CD14-positive monocyte (primary cell): ENCODE data around the gene AHCYL1. TPM values are rescaled to one million over a fixed set of nuclear protein-coding genes. Genes with fewer than 3 reads are reported as not detected.

ENCODE experiments used
- DNase-seq, 3 donors: peaks; one replicate each; pipeline ENCODE4 v3.0.0-alpha.2; 2011 to 2022
- H2AFZ ChIP-seq: 2 replicates; pipeline ENCODE4 v1.6.0; 2012; ENCODE audit warnings: mild to moderate bottlenecking, low read depth, low read length, inconsistent platforms; ENCODE audit not compliant: insufficient read depth, poor library complexity, severe bottlenecking
- H3K27ac ChIP-seq, 2 donors: 1 replicate in 1 of 2; 2 replicates in 1 of 2; pipeline ENCODE4 v1.5.1; 2012 to 2013; ENCODE audit warnings: low read length in 2 of 2, control low read depth in 1 of 2, inconsistent platforms in 1 of 2, low read depth in 1 of 2, mild to moderate bottlenecking in 1 of 2
- H3K27me3 ChIP-seq, 2 donors: one replicate each; pipeline versions ENCODE4 v1.6.0 to v1.6.1; 2011 to 2013; ENCODE audit warnings: low read length in 2 of 2; ENCODE audit not compliant: control insufficient read depth in 2 of 2, insufficient read depth in 2 of 2
- H3K36me3 ChIP-seq, 2 donors: replicated peaks in 1 of 2; 1 replicate in 1 of 2; 2 replicates in 1 of 2; pipeline versions ENCODE4 v1.5.1 to v1.6.1; 2012 to 2013; ENCODE audit warnings: low read length in 2 of 2, control low read depth in 1 of 2, inconsistent platforms in 1 of 2, mild to moderate bottlenecking in 1 of 2; ENCODE audit not compliant: insufficient read depth in 2 of 2, control insufficient read depth in 1 of 2
- H3K4me1 ChIP-seq, 2 donors: 1 replicate in 1 of 2; 2 replicates in 1 of 2; pipeline versions ENCODE4 v1.5.1 to v1.6.1; 2012 to 2013; ENCODE audit warnings: low read length in 2 of 2, control low read depth in 1 of 2, inconsistent platforms in 1 of 2, mild to moderate bottlenecking in 1 of 2, moderate library complexity in 1 of 2; ENCODE audit not compliant: insufficient read depth in 2 of 2, control insufficient read depth in 1 of 2
- H3K4me2 ChIP-seq: replicated peaks from 2 replicates; pipeline ENCODE3; 2012; ENCODE audit warnings: low read length, moderate library complexity, mild to moderate bottlenecking; ENCODE audit not compliant: poor library complexity, severe bottlenecking; ENCODE audit errors: extremely low read depth
- H3K4me3 ChIP-seq, 3 experiments: fragments of 200-600 bp in 1 of 3; sonication (generic) in 1 of 3; replicated peaks in 1 of 3; 1 replicate in 2 of 3; 2 replicates in 1 of 3; pipeline ENCODE4 v1.5.1; 2011 to 2013; ENCODE audit warnings: low read length in 3 of 3, mild to moderate bottlenecking in 3 of 3, control low read depth in 2 of 3, low read depth in 2 of 3, inconsistent platforms in 1 of 3, moderate library complexity in 1 of 3
- H3K79me2 ChIP-seq: 2 replicates; pipeline ENCODE4 v1.6.0; 2012; ENCODE audit warnings: mild to moderate bottlenecking, control low read depth, inconsistent platforms, low read length, moderate library complexity; ENCODE audit not compliant: insufficient read depth
- H3K9ac ChIP-seq: 2 replicates; pipeline ENCODE4 v1.6.0; 2017; ENCODE audit warnings: low read length, mild to moderate bottlenecking; ENCODE audit not compliant: insufficient read depth, poor library complexity, severe bottlenecking
- H3K9me3 ChIP-seq, 2 donors: replicated peaks in 1 of 2; 1 replicate in 1 of 2; 2 replicates in 1 of 2; pipeline versions ENCODE4 v1.5.1 to v1.6.1; 2012 to 2013; ENCODE audit warnings: low read length in 2 of 2, control low read depth in 1 of 2; ENCODE audit not compliant: control insufficient read depth in 1 of 2, insufficient read depth in 1 of 2
- H4K20me1 ChIP-seq: 2 replicates; pipeline ENCODE4 v1.6.0; 2012; ENCODE audit warnings: mild to moderate bottlenecking, low read length, control low read depth, moderate library complexity; ENCODE audit not compliant: insufficient read depth
- H3K27ac Mint-ChIP-seq, 7 donors: one replicate each; pipeline ENCODE4 v1.8.0; 2020; ENCODE audit warnings: mild to moderate bottlenecking in 7 of 7, mixed read lengths in 7 of 7, moderate library complexity in 6 of 7, inconsistent platforms in 2 of 7
- H3K27me3 Mint-ChIP-seq, 3 donors: one replicate each; pipeline ENCODE4 v1.8.0; 2021 to 2022; ENCODE audit warnings: low read depth in 3 of 3, mild to moderate bottlenecking in 3 of 3, mixed read lengths in 3 of 3, moderate library complexity in 3 of 3, inconsistent platforms in 1 of 3
- H3K36me3 Mint-ChIP-seq, 2 donors: one replicate each; pipeline ENCODE4 v1.8.0; 2020; ENCODE audit warnings: mixed read lengths in 2 of 2, inconsistent platforms in 1 of 2, mild to moderate bottlenecking in 1 of 2
- H3K4me1 Mint-ChIP-seq: one replicate; pipeline ENCODE4 v1.8.0; 2020; ENCODE audit warnings: mild to moderate bottlenecking, mixed read lengths
- H3K4me3 Mint-ChIP-seq, 2 donors: one replicate each; pipeline ENCODE4 v1.8.0; 2020; ENCODE audit warnings: mild to moderate bottlenecking in 2 of 2, mixed read lengths in 2 of 2, moderate library complexity in 1 of 2
- H3K9me3 Mint-ChIP-seq, 7 donors: one replicate each; pipeline ENCODE4 v1.8.0; 2020 to 2022; ENCODE audit warnings: mixed read lengths in 7 of 7, mild to moderate bottlenecking in 6 of 7, moderate library complexity in 6 of 7, inconsistent platforms in 2 of 7
- CTCF ChIP-seq: fragments of 200-600 bp; IDR thresholded peaks from one replicate; pipeline ENCODE4 v1.8.0; 2022; ENCODE audit warnings: antibody characterized with exemption, mild to moderate bottlenecking
- WGBS: methylation state at CpG from one replicate; pipeline ENCODE4 v1.1.5; 2013; ENCODE audit warnings: missing lambda C conversion rate; ENCODE audit not compliant: insufficient coverage; 5-methylcytosine and 5-hydroxymethylcytosine counted together
- intact Hi-C, 2 donors: fragments of 100-400 bp; cut with micrococcal nuclease; formaldehyde crosslinking; loops; one replicate each; pipeline versions ENCODE4 v1.15.0 to v1.15.1; 2023
- polyA plus RNA-seq, 3 donors: library from polyadenylated mRNA; depleted of rRNA in 1 of 3; unstranded in 2 of 3; stranded (reverse) in 1 of 3; fragments of 300-500 nt in 2 of 3; fragments of >200 nt in 1 of 3; fragmentation: Illumina TruSeq in 2 of 3; gene quantifications; 1 replicate in 2 of 3; 2 replicates in 1 of 3; pipeline ENCODE4 v1.2.3, GENCODE V29; 2012 to 2021

The AHCYL1 gene
- polyA plus RNA-seq, 3 donors = 39.1 to 63.9 (median 48.8) TPM

- no peak overlapping the region for H3K27ac Mint-ChIP-seq
- Histone ChIP-seq H3K27me3 (no peaks in the 10 kb centered on the region), H3K4me2 (no peak overlapping the region), H3K4me1 (peaks cover 10 to 11% of the 10 kb centered on the region in 2 donors), H3K79me2 (no peaks in the 10 kb centered on the region), H3K36me3 (peaks cover 68 to 84% of the 10 kb centered on the region in 2 donors), H3K9ac (no peak overlapping the region), H3K4me3 (no peak overlapping the region), H3K27ac (no peak overlapping the region), H4K20me1 (peaks cover 31% of the 10 kb centered on the region), H2AFZ (no peak overlapping the region), H3K9me3 (no peaks in the 10 kb centered on the region)
- H3K4me1 Mint-ChIP-seq = peaks cover 10% of the 10 kb centered on the region
- H3K27me3 Mint-ChIP-seq = peaks cover 0 to 2% (median 0%) of the 10 kb centered on the region in 3 donors
- H3K4me3 Mint-ChIP-seq = no peak overlapping the region
- no peak for DNase-seq
- peaks cover 88 to 95% of the 10 kb centered on the region in 2 donors for H3K36me3 Mint-ChIP-seq
- WGBS = 100% methylated on average over 2 of the region's 5 CpGs
- intact Hi-C loops = loop anchor here in 1 of 2 donors (5.0 kb wide), 1 partner anchor 52 kb away; no protein-coding TSS in a partner anchor
- TF ChIP-seq CTCF = no peak
- no peaks in the 10 kb centered on the region for H3K9me3 Mint-ChIP-seq
These were observed 71.1 kb downstream of the AHCYL1 start for GRCh38 chr1:110055493-110056284.

- H3K9ac ChIP-seq = no peak overlapping the region
- 100% methylated on average over 4 of the region's 4 CpGs for WGBS
- H3K4me1 ChIP-seq = peaks cover 10 to 11% of the 10 kb centered on the region in 2 donors
- no peaks in the 10 kb centered on the region for H3K79me2 ChIP-seq
- H3K4me1 Mint-ChIP-seq = peaks cover 10% of the 10 kb centered on the region
- no peak overlapping the region for H3K4me2 ChIP-seq
- no peak for TF ChIP-seq CTCF
- H3K4me3 Mint-ChIP-seq = no peak overlapping the region
- no peaks in the 10 kb centered on the region for H3K9me3 Mint-ChIP-seq
- H3K27ac ChIP-seq = no peak overlapping the region
- H2AFZ ChIP-seq = no peak overlapping the region
- H3K9me3 ChIP-seq = no peaks in the 10 kb centered on the region
- peaks cover 62 to 78% of the 10 kb centered on the region in 2 donors for H3K36me3 ChIP-seq
- H3K4me3 ChIP-seq = no peak overlapping the region
- H3K27me3 ChIP-seq = no peaks in the 10 kb centered on the region
- H3K36me3 Mint-ChIP-seq = peaks cover 85 to 93% of the 10 kb centered on the region in 2 donors
- H3K27me3 Mint-ChIP-seq = peaks cover 0 to 2% (median 0%) of the 10 kb centered on the region in 3 donors
- intact Hi-C loops = loop anchor here in 1 of 2 donors (5.0 kb wide), 1 partner anchor 51 kb away; no protein-coding TSS in a partner anchor
- DNase-seq = no peak
- H3K27ac Mint-ChIP-seq = no peak overlapping the region
- peaks cover 31% of the 10 kb centered on the region for H4K20me1 ChIP-seq
These were observed 71.7 kb downstream of the AHCYL1 start for GRCh38 chr1:110056285-110056683.
